Measurements from ENCODE around the gene ULK4.
"Not testable (repeated sequence)": the region's sequence is repeated elsewhere in the genome, so short reads cannot be mapped to it uniquely, and the experiment has no call there.

ULK4 gene

DNA sequence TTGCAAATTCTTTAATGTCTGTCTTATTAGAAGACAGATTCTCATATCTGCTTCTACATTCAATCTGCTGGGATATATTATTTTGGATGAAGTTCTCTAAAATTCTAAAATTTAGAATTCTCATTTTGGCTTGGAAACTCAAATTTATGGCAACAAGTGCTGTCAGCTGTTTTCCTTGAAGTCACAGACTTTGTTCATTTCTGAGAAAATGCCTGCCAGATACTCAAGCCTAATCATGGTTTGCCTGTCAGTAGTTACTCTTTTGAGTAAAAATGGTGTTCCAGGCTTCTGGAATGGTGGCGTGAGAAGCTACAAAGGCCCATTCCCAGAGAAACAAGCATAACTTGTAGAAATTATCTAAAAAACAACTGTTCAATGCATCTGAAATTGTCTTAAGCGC is 646.8 kb downstream of the ULK4 start:
- DNase-seq (ENCODE audit: low read depth) = no peak

DNA sequence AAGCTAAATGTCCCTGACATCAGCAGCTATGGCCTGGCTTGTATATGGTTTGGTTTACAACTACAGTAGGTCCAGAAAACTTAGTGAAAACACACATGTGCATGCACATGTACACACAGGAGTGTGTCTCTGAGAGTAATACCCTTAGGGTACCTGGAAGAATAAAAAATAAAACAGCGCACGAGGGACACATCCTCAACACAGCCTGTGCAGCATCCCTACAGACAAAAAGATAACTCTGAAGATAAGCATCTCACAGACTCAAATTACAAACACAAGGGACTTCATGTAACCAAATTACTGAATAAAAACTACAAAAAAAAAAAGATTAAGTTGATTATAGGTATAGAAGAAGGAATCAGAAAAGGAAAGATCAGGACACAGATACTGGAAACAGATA is 653.8 kb downstream of the ULK4 start:
- no peak for DNase-seq (ENCODE audit: low read depth)

DNA sequence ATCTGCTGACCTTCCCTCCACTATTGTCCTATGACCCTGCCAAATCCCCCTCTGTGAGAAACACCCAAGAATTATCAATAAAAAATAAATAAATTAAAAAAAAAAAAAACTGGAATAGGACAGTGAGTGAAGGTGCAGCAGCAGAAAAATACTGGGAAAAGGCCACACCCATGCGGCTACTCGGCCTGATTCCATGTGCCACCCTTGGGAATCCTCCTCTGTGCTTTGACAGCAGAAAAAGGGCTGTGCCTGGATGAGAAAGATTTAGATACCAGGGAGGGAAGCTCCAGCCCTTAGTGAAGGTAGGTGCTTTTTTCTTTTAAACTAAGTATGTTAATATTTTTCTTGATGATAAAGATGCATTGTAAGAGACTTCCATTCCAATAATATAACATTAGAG is 654.8 kb downstream of the ULK4 start:
- DNase-seq (ENCODE audit: low read depth) = no peak

DNA sequence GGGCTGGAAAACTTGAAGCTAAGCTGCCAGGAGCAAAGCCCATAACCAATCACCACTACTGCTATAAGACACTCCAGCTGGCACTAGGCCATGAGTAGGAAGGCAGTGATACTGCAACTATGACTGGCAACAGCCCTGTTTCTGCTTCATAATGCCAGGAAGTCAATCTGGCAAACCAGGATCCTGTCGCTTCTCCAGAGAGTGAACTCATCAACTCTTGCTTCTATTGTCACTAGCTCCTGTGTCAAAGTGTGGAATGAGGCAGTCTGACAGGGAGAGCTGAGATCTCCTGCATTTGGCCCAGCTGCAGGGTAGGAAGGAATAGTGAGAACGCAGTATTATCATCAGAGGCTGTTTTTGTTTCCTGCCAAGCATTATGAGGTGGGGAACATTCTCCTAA is 657.3 kb downstream of the ULK4 start:
- DNase-seq (ENCODE audit: low read depth) = no peak

DNA sequence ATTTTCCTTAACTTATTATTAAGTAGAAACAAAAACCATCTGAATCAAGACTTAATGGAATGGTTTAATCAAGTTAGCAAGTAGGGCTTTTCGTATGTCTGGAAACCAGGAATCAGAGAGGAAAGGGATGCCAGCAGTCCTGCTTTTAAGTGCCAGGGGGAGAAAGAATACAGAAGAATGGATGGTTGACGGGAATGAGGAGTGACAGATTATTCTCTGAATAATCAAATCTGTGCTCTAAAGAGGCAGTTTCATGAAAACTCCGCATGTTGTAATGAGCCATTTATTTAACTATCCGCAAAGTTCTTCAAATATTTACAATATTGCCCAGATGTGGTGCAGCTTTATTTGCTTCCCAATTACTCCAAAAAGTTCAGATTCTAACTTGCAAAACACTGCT is 659.6 kb downstream of the ULK4 start:
- no peak for DNase-seq (ENCODE audit: low read depth)

DNA sequence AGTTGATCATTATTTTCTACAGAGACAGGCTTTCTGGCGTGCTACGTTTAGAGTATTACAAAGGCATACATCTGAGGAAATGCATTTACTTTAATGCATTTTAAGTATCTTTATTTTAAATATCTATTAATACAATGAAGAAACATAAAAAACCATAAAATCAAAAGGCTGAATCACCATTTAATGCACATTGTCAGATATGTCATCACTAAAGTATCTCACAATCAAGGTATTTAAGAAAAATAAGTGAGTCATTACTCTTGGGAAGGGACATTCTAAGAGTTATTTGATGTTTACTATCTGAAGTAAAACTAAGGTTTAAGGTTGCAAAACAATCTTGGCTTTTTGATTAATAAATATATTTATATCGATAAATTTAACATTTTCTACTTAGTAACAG is 660.4 kb downstream of the ULK4 start:
- no peak for DNase-seq (ENCODE audit: low read depth)

DNA sequence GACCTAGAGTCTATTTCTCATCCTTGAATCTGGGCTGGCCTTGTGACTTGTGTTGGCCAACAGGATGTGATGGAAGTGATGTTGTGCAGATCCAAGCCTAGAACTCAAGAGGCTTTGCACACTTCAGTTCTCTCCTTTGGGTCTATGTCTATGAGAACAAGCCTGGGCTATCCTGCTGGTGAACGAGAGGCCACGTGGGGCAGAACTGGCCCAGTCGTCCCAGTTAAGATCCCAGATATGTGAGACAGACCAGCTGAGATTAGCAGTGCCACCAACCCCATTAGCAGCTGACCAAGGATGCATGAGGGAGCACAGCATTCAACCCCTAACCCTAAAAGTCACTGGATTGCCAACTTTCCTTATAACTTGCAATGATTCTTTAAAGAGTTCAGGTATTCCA is 662.9 kb downstream of the ULK4 start:
- DNase-seq (ENCODE audit: low read depth) = no peak

DNA sequence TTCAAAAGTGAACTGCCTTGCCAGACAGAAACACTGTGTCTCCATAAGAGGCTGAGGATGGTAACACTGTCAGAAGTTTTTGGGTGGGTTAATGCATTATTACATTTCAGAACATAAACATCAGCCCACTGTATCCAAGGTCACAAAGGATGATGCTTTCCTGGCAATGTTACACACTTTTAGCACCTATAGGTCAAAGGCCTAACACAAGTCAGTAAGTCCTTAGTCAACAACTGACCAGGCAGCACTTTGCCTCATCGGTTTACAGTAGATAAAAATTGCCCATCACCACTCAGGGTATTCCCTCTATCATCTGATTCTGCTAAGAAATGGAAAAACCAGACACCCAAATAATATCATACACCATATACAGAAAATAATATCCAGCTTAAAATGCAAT is 664.2 kb downstream of the ULK4 start:
- no peak for DNase-seq (ENCODE audit: low read depth)

DNA sequence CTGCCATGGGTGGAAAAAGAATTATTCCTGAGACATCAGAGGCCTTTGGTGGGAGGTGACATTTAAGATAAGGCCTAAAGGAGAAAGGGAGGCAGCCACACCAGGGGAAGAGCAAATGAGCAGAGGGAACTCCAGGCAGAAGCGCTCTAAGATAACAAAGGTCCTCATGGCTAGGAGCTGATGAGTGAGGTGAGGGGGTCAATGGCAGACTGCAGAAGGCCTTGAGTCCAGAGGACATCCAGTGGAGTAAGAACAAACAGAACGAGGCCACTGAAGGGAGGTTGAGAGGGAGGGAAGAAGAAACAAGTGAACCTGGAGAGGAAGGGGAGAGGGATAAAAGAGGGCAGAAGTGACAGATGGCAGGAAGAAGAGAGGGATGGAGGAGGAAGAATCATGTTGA is 665.3 kb downstream of the ULK4 start:
- no peak for DNase-seq (ENCODE audit: low read depth)

DNA sequence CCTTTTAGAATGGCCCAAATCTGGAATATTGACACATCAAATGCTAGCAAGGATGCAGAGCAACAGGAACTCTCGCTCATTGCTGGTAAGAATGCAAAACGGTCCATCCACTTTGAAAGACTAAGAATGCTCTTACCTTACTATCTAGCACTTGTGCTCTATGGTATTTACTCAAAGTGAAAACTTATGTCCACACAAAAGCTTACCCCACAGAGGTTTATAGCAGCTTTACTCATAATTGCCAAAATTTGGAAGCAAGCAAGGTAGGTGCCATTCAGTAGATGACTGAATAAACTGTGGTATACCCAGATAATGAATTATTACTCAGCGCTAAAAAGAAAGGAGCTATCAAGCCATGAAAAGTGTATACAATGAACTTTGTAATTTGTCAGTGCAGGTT is 666.2 kb downstream of the ULK4 start:
- no peak for DNase-seq (ENCODE audit: low read depth)

DNA sequence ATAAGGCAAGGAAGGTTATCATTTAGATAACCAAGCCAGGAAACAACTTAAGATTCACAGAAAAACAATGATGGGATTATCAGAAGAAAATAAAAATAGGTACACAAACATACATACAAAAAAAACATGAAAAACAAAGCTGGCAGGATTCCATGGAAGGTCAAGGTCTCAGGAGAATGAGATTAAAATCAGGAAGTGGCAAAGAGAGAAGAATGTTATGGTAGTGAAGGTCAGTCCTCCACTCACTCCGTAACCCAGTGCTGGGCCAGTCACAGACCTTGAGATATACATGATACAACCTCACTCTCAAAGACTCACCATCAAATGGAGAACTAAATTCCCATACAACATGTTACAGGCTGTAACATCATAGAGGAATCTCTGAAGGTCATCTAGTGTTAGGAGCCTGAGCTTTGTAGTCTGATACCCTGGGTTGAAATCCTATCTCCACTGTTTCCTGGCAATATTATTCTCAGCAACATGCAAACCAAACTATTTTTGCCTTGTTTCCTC is 668.7 kb downstream of the ULK4 start:
- no peak for DNase-seq (ENCODE audit: low read depth)

DNA sequence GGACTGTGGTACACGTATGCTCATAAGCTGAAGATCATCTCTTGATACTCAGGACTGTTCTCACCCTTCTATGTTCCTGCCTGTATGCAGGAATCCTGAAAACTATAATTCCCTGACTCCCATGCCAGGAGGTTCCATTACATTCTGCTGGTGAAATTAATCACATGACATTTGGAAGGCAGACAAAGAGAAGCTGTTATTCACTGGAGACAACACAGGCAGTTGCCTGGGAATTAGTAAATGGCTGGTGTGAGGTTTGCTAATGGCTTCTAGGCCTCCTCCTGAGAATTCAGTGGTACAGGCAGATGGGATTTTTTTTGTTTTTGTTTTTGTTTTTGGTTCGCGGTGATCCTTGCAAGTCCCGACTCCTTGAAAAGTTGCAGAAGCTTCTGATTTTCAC is 671.2 kb downstream of the ULK4 start:
- DNase-seq (ENCODE audit: low read depth) = no peak

DNA sequence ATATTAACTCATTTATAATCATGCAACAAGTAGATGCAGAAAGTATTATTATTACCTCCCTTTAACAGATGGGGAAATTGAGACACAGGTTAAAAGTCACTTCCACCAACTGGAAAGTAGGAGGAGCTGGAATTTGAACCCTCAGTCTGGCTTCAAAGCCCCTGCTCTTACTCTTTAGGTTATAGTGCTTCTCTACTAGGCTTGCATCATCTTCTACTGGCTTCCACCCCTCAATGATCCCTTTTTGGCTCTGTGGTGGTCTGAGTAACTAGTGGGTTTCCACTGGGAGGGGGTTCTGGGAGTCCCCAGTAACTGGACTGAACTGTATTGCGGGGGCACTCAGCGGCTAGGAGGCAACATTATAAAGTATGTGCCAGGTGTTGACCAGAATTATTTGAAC is 671.6 kb downstream of the ULK4 start:
- DNase-seq (ENCODE audit: low read depth) = no peak

DNA sequence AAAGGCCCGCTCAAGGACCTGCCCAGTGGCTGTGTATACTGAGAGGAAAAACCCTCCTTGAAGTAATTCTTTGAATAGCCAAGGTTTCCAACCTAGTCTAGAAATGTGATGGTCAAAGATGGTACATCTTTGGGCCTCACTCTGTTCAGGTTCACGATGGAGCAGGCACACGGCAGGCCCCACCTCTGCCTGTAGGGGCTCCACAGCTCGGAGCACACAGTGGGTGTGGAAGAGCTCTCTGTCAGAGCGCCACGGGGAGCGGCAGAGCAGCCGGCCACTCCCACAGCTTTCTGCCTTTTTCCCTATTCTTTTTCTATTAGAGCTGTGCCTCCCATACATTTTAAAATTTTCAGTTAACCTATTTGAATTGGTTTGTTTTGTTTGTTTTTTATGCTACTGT is 673.1 kb downstream of the ULK4 start:
- DNase-seq (ENCODE audit: low read depth) = no peak

DNA sequence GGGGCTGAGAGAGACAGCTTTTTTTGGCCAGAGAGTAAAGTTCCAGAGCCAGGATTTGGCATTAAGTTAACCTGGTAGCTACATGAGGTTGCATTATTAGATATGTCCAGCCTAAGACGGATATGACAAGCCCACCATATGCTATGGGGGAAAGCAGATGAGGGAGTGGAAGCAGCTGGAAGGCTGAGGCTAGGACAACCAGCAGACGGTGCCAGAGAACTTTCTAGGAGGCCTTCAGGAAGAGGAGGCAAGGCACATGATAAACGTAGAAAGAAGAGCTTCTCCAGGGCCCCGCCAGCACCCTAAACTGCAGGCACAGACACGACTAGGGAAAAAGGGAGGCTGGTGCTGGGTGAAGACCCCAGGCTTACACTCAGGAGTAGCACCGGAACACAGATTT is 675.6 kb downstream of the ULK4 start:
- DNase-seq (ENCODE audit: low read depth) = no peak

DNA sequence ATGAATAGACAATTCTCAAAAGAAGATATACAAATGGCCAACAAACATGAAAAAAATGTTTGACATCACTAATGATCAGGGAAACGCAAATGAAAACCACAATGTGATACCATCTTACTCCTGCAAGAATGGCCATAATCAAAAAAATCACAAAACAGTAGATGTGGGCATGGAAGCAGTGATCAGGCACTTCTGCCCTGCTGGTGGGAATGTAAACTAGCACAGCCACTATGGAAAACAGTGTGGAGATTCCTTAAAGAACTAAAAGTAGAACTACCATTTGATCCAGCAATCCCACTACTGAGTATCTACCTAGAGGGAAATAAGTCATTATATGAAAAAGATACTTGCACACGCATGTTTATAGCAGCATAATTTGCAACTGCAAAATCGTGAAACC is 677.0 kb downstream of the ULK4 start:
- DNase-seq (ENCODE audit: low read depth) = not testable (repeated sequence)

DNA sequence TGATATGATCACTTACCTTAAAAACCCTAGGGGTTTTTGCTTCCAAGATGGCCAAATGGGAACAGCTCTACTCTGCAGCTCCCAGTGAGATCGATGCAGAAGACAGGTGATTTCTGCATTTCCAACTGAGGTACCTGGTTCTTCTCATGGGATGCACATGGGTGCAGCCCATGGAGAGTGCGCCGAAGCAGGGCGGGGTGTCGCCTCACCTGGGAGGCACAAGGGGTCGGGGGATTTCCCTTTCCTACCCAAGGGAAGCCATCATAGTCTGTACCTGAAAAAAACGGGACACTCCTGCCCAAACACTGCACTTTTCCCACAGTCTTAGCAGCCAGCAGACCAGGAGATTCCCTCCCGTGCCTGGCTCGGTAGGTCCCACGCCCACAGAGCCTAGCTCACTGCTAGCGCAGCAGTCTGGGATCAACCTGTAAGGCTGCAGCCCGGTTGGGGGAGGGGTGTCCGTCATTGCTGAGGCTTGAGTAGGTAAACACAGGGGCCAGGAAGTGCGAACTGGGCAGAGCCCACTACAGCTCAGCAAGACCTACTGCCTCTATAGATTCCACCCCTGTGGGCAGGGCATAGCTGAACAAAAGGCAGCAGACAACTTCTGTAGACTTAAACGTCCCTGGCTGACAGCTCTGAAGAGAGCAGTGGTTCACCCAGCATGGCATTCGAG is 684.0 kb downstream of the ULK4 start:
- DNase-seq (ENCODE audit: low read depth) = no peak

DNA sequence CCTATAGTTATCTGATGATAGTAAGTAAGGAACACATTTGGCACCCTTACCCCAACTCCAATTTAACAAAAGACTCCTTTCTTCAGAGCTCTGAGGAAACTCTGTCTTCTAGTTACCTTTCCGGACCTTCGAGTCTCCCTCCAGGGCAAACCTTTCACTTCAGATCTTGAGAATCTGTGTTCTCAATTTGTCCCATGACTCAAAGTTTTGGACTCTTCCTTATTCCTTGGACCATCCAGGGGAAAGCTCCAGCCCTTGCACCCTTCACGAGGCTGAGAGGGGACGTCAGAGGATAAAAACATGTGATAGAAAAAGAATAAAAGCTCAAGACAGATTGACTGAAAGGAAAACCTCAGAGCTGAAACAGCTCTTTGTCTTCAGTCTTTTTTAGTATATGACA is 685.7 kb downstream of the ULK4 start:
- DNase-seq (ENCODE audit: low read depth) = no peak

DNA sequence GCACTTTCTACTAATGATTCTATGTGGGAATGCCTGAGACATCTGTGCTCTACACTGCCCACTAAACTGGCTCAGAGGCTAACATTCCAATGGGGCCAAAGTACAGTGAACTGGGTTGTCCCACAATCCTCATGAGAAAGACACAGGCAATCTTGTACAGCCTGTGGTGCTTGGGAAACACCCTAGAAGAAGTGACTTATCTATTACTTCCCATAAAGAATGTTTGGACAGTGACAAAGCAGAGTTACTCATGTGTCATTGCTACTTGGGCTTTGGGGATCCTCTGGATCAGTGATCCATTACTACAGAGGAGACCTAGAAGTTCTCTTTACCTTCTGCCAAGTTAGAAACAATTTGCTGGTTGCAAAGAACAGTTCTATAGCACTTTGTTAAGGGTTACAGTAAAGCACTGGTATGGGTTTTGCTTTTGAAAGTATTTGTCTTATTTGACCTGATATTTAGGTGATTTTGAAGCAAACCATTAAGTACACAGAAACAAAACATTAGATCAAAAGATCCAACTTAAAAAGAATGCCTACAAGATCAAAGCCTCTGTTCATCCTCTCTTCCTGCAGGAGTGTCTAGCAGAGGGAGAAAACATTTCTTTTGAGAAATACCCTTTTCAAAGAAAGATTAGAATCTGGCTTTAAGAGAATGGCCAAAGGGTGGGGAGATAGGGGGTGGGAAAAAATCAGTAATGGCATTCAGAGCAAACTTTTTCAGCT is 686.8 kb downstream of the ULK4 start:
- no peak for DNase-seq (ENCODE audit: low read depth)

DNA sequence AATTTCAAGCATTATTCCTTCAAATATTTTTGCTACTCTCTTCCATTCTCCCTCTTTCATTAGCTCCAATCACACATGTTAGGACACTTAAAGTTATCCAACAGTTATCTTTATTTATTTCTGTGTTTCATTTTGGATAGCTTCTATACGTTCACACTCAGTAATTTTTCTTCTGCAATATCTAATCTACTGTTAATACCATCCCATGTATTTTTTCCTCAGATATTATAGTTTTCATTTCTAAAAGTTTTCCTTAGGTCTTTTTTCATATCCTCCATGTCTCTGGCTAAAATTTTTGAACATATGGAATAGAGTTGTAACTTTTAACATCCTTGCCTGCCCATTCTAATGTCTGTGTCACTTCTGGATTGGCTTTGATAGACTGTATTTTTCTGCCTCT is 689.2 kb downstream of the ULK4 start:
- DNase-seq (ENCODE audit: low read depth) = no peak

DNA sequence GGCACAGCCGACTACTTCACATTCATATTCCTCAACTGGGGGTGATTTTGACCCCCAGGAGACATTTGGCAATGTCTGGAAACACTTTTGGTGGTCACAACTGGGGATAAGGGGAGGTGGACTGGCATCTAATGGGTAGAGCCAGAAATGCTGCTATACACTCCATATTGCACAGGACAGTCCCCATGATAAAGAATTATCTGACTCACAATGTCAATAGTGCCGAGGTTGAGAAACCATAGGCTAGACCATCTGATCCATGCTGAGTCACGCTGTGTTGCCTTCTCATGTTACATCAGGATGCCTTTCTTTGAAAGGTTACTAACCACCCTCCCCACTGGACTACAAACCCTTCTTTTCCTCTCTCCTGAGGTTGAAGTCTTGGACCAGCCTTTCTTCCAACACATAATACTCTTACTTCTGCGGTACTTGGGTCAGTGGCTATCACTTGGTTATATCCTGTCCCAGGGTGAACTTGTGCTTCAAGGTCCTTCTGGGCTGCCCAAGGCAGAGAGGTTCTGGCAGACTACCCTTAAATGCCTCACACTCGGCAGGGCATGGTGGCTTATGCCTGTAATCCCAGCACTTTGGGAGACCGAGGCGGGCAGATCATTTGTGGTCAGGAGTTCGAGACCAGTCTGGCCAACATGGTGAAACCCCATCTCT is 693.8 kb downstream of the ULK4 start:
- no peak for DNase-seq (ENCODE audit: low read depth)

DNA sequence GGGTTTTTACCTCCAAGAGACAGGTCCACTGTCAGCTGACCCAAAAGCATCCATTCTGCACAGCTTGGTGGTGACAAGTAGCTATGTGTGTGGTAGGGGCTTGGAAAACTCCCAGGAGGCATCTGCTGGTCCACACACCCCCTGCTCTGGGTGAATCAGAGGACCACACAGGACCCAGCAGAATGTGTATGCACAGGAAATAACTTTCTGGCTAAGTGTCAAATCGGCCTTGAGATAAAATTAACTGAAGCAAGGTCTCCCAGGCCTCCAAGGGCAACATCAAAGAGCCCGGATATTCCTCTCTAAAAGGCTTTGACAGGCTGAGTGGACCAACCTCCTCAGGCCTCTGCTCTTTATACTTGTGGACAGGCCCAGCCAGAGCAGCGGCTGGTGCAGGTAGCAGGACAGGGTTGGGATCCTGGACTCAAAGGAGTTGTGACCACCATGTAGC is 696.1 kb downstream of the ULK4 start:
- no peak for DNase-seq (ENCODE audit: low read depth)

DNA sequence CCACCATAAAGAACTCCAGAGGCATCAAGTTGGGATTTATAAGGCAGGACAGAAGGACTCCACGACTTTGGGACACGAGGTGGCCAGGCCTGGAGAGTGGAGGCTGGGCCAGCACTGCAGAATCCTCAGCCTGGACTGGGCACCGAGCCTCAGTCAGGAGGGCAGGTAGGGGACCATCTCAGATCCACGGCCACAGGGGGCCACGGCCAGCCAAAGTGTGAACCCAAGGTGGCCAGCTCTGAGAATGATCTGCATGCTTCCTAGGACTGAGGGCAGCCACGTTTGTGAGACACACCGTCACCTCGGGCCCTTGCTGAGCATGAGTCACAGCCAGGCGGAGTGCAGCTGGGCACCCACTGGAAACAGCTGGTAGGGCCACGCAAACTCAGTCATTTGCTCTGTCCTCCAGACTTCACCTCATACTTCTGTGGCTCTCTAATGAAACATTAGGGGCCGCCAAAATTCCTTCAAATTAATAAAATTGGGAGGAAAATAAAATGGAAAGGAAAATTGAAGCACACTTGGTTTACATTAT is 696.8 kb downstream of the ULK4 start:
- no peak for DNase-seq (ENCODE audit: low read depth)
